Measurements from ENCODE around the gene PRDX4.
"Not testable (repeated sequence)": the region's sequence is repeated elsewhere in the genome, so short reads cannot be mapped to it uniquely, and the experiment has no call there.

Gene PRDX4

DNA sequence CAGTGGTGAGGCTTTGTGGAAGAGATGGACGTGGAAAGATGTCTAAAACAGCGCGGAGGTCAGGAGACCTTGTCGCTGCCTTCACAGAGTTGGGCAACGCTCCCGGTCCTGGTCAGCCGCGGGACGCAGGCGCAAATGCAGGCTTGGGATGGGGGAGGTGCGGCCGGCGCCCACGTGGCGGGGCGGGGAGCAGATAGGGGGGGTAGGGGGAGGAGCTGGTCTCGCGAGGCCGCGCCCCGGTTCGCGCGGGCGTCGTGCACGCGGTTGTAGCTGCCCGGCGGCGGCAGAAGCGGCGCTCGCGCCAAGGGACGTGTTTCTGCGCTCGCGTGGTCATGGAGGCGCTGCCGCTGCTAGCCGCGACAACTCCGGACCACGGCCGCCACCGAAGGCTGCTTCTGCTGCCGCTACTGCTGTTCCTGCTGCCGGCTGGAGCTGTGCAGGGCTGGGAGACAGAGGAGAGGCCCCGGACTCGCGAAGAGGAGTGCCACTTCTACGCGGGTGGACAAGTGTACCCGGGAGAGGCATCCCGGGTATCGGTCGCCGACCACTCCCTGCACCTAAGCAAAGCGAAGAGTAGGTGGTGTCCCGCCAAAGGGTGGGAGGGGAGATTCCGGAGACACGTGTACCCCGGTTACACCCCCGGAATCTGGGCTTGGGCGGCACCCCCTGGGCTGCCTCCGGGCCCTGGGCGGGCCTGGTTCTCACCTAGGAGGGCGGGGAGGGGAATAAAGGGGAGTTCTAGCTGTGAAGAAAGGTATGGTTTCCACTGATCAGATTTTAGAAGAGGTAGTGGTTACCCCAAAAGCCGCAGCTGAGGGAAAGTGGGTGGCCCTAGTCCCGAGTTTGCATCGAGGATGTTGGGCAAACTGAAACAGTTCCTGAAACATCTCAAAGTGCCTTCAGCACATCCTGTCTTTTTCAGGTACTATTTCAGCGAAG, at the start of gene PRDX4:
Gene PRDX4 (plus strand): TSS at position 255 of the 939 bp plus-strand sequence. CDS start 78 bp downstream, at position 333.
- DNase-seq, result peak; percentile 88

DNA sequence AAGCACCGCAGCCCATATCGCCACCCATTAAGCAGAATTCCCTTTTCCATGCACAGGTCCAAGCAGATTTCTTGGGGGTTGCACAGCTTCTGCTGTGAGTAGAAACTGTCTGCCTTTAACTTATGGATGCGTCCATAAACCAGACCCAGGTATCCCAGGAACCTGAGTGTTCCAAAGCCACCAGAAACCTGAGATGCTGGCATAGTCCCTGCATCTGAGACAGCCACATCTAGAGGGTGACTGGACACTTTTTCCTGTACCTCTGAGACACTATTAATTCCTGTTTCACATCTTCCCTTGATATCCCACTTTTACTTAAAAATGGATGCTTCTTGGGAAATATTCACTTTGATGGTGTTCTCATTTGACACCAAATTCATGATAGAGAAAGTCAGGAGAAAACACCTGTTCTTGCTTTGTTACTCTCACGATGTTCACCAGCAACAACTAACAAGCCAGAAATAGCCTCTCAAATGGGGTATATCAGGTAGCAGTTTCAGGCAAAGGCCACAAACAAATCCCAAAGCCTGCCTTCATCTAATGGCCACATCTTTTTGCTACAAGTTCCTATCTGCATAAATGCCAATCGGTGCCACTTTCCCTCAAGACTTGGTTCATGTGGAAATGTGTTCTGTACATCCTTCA, 45.5 kb upstream of the PRDX4 start:
- DNase-seq, result no peak

DNA sequence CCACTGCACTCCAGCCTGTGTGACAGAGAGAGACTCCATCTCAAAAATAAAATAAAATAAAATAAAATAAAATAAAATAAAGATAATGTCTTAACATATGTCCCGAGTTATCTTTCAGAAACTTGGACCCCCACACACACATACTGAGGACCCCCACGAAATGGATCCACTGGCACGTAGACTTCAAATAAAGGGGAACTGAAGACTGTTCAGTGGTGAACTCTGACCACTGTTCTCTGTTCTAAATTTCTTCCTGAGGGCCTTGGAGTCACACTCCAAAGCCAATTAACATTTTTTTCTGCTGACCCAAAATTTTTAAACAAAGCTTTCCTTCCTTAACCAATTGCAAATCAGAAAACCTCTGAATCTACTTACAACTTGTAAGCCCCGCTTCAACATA, 43.5 kb upstream of the PRDX4 start:
- no peak for DNase-seq

DNA sequence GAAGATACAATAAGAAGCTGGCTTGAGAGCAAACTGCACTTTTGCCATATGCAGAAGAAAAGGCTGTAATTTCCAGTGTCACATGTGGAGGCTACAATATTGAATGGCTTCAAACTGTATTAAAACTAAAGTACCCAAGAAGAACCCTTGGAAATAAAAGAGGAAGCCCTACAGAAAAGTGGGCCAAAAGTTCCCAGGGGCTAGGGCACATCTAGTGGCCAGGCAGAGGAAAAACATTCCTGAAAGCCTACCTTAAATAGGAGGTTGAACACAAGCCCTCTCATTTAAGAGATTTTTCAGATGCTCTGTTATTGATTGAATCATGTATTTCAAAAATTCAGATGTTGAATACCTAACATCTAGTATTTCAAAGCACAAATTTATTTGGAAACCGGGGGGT, 40.6 kb upstream of the PRDX4 start:
- DNase-seq, result no peak

DNA sequence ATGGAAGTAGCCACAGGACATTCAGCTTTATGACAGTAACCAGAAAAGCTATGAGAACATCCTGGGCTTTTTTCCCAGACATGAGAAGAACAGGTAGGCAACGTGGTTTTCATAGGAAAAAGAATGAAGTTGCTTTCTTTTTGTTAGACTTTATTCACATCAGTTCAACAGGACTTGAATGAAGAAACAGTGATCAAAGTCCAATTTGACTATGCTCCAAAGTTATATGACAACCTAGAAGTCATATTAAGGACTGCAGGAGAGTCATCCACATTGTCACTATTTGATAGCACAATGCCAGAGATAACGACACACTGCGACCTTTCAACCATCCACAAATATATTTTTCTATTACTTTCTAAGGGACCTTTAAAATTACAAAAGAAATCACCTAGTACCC, 39.2 kb upstream of the PRDX4 start:
- DNase-seq, result no peak

DNA sequence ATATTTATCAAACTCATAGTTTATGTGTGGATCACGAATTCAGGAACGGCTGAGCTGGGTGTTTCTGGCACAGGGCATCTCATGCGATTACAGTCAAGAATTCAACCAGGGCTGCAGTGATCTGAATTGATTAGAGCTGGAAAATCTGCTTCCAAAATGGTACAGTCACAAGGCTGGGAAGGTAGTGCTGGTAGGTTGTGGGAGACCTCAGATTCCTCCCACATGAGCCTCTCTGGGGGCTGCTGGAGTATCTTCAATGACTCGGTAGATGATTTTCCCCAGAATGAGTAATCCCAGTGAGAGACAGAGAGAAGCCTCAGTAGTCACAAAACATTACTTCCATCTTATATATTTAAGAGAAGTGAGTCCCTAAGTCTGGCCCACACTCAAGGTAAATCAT, 36.2 kb upstream of the PRDX4 start:
- DNase-seq, result peak; percentile 10

DNA sequence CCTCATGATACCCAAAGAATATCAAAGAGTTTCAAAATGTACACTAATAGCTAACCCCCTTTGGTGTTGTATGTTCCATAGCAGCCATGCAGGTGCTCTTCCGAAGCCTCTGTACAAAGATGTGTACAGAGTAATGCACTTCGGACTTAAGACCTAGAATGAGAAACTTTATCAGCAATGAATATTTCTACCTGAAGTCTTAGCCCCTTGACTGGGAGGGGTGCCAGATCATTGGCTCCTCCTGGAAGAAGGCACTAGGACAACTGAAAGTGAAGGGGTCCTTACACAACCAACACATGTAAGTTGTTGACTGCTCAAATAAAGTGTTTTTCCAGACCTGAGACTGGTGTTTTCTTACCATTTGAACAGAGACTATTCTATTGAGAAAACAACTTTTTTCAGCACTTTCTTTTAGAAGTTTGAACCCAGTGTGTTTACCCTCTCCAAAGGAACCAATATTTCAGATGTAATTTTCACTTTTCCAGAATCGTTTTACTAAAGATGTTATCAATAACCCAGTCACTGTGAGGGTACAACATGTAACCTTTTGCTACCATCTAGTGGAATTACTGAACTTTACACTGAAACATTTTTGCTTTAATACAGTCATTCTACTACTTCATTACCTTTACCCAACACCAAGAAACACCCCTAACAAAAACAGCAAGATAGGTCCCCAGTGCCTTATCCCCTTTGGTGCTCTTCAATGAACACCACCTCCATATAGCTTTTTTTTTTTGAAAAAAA, 33.3 kb upstream of the PRDX4 start:
- no peak for DNase-seq

DNA sequence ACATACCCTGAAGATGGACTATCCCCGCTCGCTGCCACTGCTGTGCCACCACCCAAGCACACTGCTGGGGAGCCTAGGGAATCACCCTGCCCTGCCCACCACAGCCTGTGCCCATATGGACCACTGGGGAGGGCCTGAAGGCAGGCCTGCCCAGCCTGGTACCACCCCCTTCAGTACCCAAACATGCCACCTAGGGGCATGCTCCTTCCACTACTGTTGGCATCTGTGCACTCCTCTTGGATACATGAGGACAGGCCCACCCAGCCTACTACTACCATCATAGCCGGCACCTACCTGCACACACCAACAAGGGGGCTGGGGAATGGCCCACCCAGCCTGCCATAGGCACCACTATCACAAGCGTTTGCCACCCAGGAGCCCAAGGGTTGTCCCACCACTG, 30.1 kb upstream of the PRDX4 start:
- no peak for DNase-seq

DNA sequence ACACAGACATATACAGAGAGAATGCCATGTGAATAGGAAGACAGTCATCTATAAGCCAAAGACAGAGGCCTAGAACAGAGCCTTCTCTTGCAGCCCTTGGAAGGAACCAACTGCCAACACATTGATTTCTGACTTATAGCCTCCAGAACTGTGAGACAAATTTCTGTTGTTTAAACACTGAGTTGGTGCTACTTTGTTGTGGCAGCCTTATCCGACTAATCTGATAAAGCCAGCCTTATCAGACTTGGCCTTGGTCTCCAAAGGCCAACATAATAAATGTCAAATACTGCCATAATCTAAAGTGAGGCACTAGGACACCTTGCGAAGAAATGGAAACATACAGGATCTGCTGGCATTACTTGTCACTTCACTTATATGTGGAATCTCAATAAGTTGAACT, 24.3 kb upstream of the PRDX4 start:
- DNase-seq, result no peak

DNA sequence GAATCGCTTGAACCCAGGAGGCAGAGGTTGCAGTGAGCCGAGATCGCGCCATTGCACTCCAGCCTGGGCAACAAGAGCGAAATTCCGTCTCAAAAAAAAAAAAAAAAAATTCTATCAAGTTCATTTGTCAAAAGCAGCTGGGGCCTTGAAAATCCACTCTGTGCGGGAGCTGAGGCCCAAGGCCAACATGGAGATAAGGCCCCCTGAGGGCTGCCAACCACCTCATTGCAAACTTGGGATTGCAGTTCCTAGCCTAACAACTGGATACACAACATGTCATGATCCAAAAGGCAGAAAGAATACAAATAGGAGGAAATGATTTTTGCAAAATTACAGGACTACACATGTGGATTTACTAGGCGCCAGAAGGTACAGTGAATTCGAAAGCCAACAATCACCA, 22.5 kb upstream of the PRDX4 start:
- no peak for DNase-seq

DNA sequence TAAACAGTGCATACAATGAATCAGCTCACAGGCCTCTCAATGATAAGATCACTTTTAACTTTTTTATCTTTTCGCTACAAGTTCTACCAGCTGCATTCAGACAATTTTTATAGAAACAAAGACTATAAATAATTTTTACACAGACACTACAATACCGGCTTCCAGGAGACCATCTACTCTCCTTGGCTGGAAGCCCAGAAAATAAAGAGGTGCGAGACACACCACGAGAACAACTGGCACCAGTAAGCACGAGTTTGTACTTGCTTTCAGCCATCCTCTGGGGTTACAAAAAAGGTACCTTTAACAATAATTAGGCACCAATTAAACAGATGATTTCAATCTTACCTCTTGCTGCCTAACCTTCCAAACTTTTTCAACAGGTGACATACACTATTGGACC, 11.2 kb upstream of the PRDX4 start:
- no peak for DNase-seq

DNA sequence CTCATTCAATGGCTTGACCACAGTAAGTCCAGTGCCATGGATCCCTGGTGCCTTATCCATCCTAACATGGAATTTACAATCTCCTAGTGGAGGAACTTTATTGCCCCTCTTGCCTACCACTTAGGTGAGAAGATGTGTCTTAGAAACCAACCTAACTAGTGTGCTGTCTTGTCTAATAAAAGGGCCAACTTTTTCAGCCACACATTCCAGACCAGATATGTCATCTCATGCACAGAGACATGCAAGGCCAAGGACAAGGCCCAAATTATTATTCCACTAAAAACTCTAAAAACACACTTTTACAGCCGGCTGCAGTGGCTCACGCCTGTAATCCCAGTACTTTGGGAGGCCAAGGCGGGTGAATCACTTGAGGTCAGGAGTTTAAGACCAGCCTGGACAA, 10.6 kb upstream of the PRDX4 start:
- DNase-seq, result peak; percentile 30

DNA sequence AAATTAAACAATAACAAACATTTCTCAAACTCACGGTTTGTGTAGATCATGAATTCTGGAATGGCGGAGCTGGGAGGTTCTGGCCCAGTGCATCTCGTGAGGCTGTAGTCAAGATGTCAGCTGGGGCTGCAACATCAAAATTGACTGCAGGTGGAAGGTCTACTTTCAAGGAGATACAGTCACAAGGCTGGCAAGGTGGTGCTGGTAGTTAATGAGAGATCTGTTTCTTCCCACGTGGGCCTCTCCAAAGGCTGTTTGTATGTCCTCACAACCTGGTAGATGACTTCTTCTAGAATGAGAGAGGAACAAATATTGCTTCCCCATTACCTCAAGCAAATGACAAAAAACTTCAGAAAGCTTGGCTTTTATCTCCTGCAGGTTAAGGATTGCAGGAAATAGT, 8.0 kb upstream of the PRDX4 start:
- no peak for DNase-seq

DNA sequence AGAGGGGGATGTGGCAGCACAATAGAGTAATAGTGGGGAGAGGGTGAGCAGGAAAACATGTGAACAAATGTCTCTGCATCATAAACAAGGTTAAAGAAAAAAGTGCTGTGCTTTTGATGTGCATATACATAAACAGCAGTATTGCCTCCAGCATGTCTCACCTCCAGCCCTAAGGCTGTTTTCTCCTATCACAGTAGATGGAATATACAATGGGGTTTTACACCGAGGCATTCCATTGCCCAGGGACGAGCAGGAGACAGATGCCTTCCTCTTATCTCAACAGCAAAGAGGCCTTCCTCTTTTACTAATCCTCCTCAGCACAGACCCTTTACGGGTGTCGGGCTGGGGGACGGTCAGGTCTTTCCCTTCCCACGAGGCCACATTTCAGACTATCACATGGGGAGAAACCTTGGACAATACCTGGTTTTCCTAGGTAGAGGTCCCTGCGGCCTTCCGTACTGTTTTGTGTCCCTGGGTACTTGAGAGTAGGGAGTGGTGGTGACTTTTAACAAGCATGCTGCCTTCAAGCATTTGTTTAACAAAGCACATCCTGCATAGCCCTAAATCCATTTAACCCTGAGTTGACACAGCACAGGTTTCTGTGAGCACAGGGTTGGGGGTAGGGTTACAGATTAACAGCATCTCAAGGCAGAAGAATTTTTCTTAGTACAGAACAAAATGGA, 7.1 kb upstream of the PRDX4 start:
- not testable (repeated sequence) for DNase-seq

DNA sequence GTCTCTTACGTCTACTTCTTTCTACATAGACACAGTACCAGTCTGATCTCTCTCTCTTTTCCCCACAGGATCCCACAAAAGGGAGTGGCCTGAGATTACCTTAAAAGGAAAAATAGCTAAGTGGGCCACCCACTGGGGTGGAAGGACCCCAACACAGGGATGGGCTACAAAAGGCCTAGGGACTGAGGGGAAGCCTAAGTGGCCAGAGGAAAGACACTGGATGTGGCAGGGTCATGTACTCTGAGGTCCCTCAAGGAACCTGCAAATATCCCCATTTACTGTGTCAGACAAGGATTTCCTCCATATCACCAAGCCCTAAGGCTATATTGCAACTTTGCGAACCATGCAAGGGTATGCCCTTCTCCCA, 6.5 kb upstream of the PRDX4 start:
- DNase-seq, result no peak

DNA sequence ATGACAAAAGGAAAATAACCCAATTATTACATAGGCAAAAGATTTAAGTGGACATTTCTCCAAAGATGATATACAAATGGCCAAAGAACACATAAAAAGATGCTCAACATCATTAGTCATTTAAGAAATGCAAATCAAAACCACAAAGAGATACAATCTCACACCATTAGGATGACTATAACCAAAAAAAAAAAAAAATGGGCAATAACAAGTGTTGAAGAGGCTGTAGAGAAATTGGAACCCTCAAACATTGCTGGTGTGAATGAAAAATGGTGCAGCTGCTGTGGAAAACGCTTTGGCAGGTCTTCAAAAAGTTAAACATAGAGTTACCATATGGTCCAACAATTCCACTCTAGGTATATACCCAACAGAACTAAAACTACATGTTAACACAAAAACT, 5.6 kb upstream of the PRDX4 start:
- DNase-seq, result peak; percentile 50

DNA sequence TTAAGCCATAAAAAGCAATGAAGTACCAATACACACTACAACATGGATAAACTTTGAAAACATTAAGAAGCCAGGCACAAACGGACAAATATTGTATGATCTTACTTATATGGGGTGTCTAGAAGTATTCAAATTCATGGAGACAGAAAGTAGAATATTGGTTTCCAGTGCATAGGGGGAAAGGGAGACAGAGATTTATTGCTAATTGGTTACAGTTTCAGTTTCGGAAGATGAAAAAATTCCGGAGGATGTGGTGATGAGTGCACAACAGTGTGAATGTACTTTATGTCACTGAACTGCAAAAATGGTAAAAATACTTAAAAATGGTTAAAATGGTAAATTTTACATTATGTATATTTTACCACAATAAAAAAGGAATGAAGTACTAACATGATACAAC, 5.1 kb upstream of the PRDX4 start:
- DNase-seq, result no peak

DNA sequence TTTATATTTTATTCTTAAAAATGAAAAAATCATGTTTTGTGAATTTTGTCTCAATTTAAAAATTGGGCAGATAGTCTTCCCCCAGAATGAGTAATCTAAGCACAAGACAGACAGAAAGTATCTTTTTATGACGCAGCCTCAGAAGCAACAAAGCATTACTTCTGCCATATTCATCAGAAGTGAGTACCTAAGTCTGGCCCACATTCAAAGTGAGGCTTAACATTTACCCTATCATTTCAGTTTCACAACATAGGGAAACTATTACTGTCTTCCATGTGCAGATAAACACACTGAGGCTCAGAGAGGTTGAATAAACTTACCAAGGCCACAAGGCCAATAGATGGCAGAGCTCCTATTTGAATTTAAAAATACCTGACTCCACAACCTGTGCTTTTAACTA, 4.4 kb upstream of the PRDX4 start:
- peak; percentile 62 for DNase-seq

DNA sequence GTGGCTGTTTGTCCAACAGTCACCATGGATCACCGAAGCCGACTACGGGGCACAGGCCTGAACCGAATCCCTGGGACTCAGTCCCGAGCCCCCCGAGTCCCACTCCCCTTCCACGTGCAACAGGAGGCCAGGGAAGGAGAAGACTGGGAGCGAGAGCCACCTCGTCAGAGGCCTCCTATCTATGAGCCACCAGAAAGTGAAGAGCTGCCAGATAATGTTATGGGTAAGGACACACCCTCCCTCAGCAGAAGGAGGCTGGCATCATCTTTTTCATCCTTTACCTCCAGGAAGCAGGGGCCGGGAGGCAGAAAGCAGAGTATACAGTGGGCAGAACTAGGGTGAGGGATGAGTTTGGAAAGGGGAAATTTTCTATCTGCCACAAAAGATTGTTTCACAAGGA, 2.8 kb upstream of the PRDX4 start:
- no peak for DNase-seq

DNA sequence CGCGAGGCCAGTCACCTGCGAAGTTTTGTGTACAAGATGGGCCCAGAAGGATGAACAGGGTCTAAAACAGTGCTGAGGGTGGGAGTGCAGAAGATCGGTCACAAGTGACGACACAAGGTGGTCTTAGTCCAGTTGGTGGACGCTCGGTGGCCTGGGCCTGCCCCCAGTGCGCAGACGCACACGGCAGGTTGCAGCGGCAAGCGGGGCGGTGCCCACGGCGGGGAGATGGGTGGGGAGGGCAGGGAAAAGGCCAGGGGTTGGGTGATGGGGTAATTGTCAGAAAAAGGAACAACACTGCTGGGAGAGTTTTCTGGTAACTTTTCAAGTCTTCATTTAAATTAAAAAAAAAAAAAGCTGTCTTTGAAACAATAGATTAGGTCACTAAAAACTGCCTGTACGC, 1.0 kb upstream of the PRDX4 start:
- no peak for DNase-seq

DNA sequence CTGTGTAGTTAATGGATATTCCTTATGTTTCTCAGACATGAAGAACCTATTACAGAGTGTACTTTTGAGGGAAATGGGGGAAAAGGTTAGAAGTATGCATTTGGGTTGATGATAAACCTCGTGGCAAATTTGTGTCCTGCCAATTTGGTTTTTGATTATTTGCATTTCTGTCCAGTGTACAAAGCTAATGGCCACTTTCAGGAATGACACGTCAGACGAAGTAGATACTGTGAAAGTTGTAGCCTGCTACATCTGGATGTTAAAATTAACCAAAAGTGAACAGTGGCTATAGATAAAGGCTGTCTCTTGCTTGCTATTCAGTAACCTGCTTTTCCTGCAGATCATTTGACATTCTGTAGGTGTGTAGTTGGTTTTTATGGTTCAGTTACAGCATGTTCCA, 1.0 kb downstream of the PRDX4 start:
- no peak for DNase-seq

DNA sequence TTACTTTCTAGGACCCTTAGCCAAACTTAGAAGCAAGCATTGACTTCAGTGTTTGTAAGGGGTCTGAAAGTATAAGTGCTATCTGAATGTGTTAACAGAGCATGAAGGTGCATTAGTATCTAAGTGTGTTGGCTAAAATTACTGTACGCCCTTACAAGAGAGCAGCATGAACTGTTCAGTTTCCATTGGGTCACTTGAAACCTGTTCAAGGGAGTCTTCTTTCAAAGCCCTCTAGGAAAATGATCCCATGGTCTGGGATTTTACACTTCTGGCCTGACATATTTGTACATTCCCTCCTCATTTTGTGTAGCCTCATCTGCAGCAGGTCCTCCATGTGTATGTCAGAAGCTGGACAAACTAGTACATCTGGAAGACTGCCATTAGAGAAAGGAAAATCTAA, 3.2 kb downstream of the PRDX4 start:
- DNase-seq, result no peak

DNA sequence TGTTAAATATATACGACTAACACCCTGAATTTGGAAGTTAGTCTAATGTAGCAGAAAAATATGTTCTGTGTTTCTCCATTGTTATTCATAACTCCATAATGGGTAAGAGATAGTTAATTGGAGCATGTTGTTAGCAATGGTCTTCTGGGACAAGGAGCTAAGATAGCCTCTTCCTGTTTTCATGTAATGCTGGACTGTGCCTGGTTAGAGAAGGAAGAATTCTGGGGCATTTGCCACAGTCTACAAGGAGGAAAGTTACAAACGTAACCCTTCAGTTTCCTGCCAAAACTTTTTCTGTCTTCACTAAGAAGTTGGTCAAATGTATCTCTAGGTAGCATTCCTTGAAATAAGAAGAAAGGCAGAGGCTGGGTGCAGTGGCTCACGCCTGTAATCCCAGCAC, 5.8 kb downstream of the PRDX4 start:
- no peak for DNase-seq
